ENCODE results near the gene RIPK3. TPM values are rescaled to one million over a fixed set of nuclear protein-coding genes. Genes with fewer than 3 reads are reported as not detected.

The RIPK3 gene
- total and polyA plus RNA-seq, 2 donors from 2014 or later = 5.1 to 19.5 TPM

- FAIRE-seq (no peak), DNase-seq (no peak)
- intact Hi-C loops (cut with DNase I) = no loop called here
- Histone ChIP-seq H3K27ac (ENCODE audit: low read depth in 2 of 2, low read length in 2 of 2) (no peak overlapping the region), H3K36me3 (ENCODE audit: control insufficient read depth in 2 of 3, insufficient read depth in 3 of 3, low read length in 3 of 3) (no peaks in the 10 kb centered on the region), H3K9ac (ENCODE audit: low read length in 3 of 3) (no peak overlapping the region), H3K27me3 (ENCODE audit: control insufficient read depth, insufficient read depth, low read length) (no peaks in the 10 kb centered on the region), H3K4me3 (ENCODE audit: low read length in 3 of 3) (no peak overlapping the region), H3K4me1 (ENCODE audit: control insufficient read depth in 2 of 3, insufficient read depth in 2 of 3, low read depth in 1 of 3, low read length in 3 of 3) (no peaks in the 10 kb centered on the region), H3K9me3 (ENCODE audit: control insufficient read depth in 2 of 3, insufficient read depth in 1 of 3, low read length in 3 of 3) (no peaks in the 10 kb centered on the region)
- no peak for TF ChIP-seq CTCF (IDR thresholded peaks at IDR 0.05; ENCODE audit: borderline replicate concordance, extremely low read depth, insufficient read depth)
Measured at GRCh38 chr14:24323341-24323740, 16.4 kb downstream of the RIPK3 start.

GRCh38 chr14:24322672-24323071 is 17.1 kb downstream of the RIPK3 start:
- no peaks in the 10 kb centered on the region for H3K4me1 ChIP-seq (ENCODE audit: control insufficient read depth in 2 of 3, insufficient read depth in 2 of 3, low read depth in 1 of 3, low read length in 3 of 3)
- intact Hi-C loops (cut with DNase I) = no loop called here
- no peaks in the 10 kb centered on the region for H3K36me3 ChIP-seq (ENCODE audit: control insufficient read depth in 2 of 3, insufficient read depth in 3 of 3, low read length in 3 of 3)
- no peak for FAIRE-seq
- DNase-seq = peak in 3 of 5 donors; percentile 23 to 66 (median 33)
- TF ChIP-seq CTCF (IDR thresholded peaks at IDR 0.05; ENCODE audit: borderline replicate concordance, extremely low read depth, insufficient read depth) = no peak
- no peak overlapping the region for H3K27ac ChIP-seq (ENCODE audit: low read depth in 2 of 2, low read length in 2 of 2)
- peaks cover under 1% of the 10 kb centered on the region for H3K27me3 ChIP-seq (ENCODE audit: control insufficient read depth, insufficient read depth, low read length)
- no peak overlapping the region for H3K9ac ChIP-seq (ENCODE audit: low read length in 3 of 3)
- H3K9me3 ChIP-seq (ENCODE audit: control insufficient read depth in 2 of 3, insufficient read depth in 1 of 3, low read length in 3 of 3) = no peaks in the 10 kb centered on the region
- H3K4me3 ChIP-seq (ENCODE audit: low read length in 3 of 3) = no peak overlapping the region

- Histone ChIP-seq H3K9me3 (ENCODE audit: control insufficient read depth in 2 of 3, insufficient read depth in 1 of 3, low read length in 3 of 3) (no peaks in the 10 kb centered on the region), H3K4me3 (ENCODE audit: low read length in 3 of 3) (no peak overlapping the region), H3K27ac (ENCODE audit: low read depth in 2 of 2, low read length in 2 of 2) (no peak overlapping the region), H3K27me3 (ENCODE audit: control insufficient read depth, insufficient read depth, low read length) (peaks cover 5% of the 10 kb centered on the region), H3K9ac (ENCODE audit: low read length in 3 of 3) (no peak overlapping the region), H3K4me1 (ENCODE audit: control insufficient read depth in 2 of 3, insufficient read depth in 2 of 3, low read depth in 1 of 3, low read length in 3 of 3) (peaks cover 0 to under 1% (median 0%) of the 10 kb centered on the region in 3 donors), H3K36me3 (ENCODE audit: control insufficient read depth in 2 of 3, insufficient read depth in 3 of 3, low read length in 3 of 3) (no peaks in the 10 kb centered on the region)
- no peak for TF ChIP-seq CTCF (IDR thresholded peaks at IDR 0.05; ENCODE audit: borderline replicate concordance, extremely low read depth, insufficient read depth)
- intact Hi-C loops (cut with DNase I) = no loop called here
- DNase-seq (no peak), FAIRE-seq (no peak)
Measured at GRCh38 chr14:24321212-24321975, 18.4 kb downstream of the RIPK3 start.

All from kidney (tissue), 14 donors.